Posterior cingulate gyrus (tissue), 11 donors: ENCODE measurements around the gene ADAM30.
"Not testable (repeated sequence)": the region's sequence is repeated elsewhere in the genome, so short reads cannot be mapped to it uniquely, and the experiment has no call there.

Experiments
- DNase-seq, 10 donors: peaks; one replicate each; pipeline versions ENCODE4 v3.0.0 to v3.0.0-alpha.2; 2020 to 2021; ENCODE audit warnings: mixed read lengths in 3 of 10
- intact Hi-C: fragments of 100-400 bp; cut with DNase I; formaldehyde crosslinking; loops from one replicate; pipeline ENCODE4 v1.15.1; 2023

ADAM30 gene

GRCh38 chr1:119879510-119880434, 16.5 kb downstream of the ADAM30 start:
- intact Hi-C loops: loop anchor here (10.0 kb wide), 2 partner anchors 85 to 135 kb away; no protein-coding TSS in a partner anchor
- DNase-seq: no peak

- intact Hi-C loops: loop anchor here (10.0 kb wide), 2 partner anchors 83 to 133 kb away; no protein-coding TSS in a partner anchor
- no peak for DNase-seq
Observed at GRCh38 chr1:119878171-119878570, 18.1 kb downstream of the ADAM30 start.

GRCh38 chr1:119874186-119874585, 22.1 kb downstream of the ADAM30 start:
- intact Hi-C loops: loop anchor here (10.0 kb wide), 2 partner anchors 79 to 129 kb away; no protein-coding TSS in a partner anchor

GRCh38 chr1:119873135-119874015, 22.9 kb downstream of the ADAM30 start:
- no peak for DNase-seq
- intact Hi-C loops: loop anchor here (10.0 kb wide), 2 partner anchors 79 to 129 kb away; no protein-coding TSS in a partner anchor

More at GRCh38 chr1:119874186-119874585, 22.1 kb downstream of the ADAM30 start:
- DNase-seq: no peak

GRCh38 chr1:119871881-119872280, 24.4 kb downstream of the ADAM30 start:
- DNase-seq: no peak
- intact Hi-C loops: loop anchor here (1.0 to 10.0 kb wide), 3 partner anchors 77 to 127 kb away; no protein-coding TSS in a partner anchor

- DNase-seq: peak; percentile 43 to 96 (median 85)
- intact Hi-C loops: loop anchor here (1.0 to 10.0 kb wide), 3 partner anchors 76 to 126 kb away; no protein-coding TSS in a partner anchor
Observed at GRCh38 chr1:119870917-119871596, 25.3 kb downstream of the ADAM30 start.

- intact Hi-C loops: loop anchor here (10.0 kb wide), 2 partner anchors 75 to 125 kb away; no protein-coding TSS in a partner anchor
- no peak for DNase-seq
Observed at GRCh38 chr1:119869995-119870394, 26.3 kb downstream of the ADAM30 start.

- no peak for DNase-seq
- intact Hi-C loops: no loop called here
Observed at GRCh38 chr1:119868176-119868575, 28.1 kb downstream of the ADAM30 start.

GRCh38 chr1:119866451-119866850, 29.9 kb downstream of the ADAM30 start:
- DNase-seq: no peak
- intact Hi-C loops: no loop called here

GRCh38 chr1:119865627-119866026, 30.7 kb downstream of the ADAM30 start:
- no peak for DNase-seq
- intact Hi-C loops: no loop called here

GRCh38 chr1:119862276-119862675, 34.0 kb downstream of the ADAM30 start:
- no peak for DNase-seq
- intact Hi-C loops: no loop called here

- DNase-seq: no peak
- intact Hi-C loops: no loop called here
Observed at GRCh38 chr1:119861547-119861946, 34.8 kb downstream of the ADAM30 start.

GRCh38 chr1:119859647-119860046, 36.7 kb downstream of the ADAM30 start:
- intact Hi-C loops: no loop called here
- DNase-seq: no peak

- DNase-seq, intact Hi-C loops: not testable (repeated sequence)
Observed at GRCh38 chr1:119858556-119859214, 37.6 kb downstream of the ADAM30 start.

GRCh38 chr1:119858126-119858525, 38.2 kb downstream of the ADAM30 start:
- DNase-seq: no peak
- intact Hi-C loops: no loop called here

- intact Hi-C loops: no loop called here
- peak in 2 of 10 donors; percentile 76 to 78 for DNase-seq
Observed at GRCh38 chr1:119853155-119853554, 43.2 kb downstream of the ADAM30 start.

- DNase-seq, intact Hi-C loops: not testable (repeated sequence)
Observed at GRCh38 chr1:119844206-119844605, 52.1 kb downstream of the ADAM30 start.
